Duodenal mucosa (tissue), 2 donors: ENCODE results near the gene PRKAR1B.
"Not testable (repeated sequence)": the region's sequence is repeated elsewhere in the genome, so short reads cannot be mapped to it uniquely, and the experiment has no call there.

Source experiments
- H3K27ac ChIP-seq: one replicate; pipeline ENCODE4 v1.7.0; 2013; ENCODE audit warnings: low read depth, low read length
- H3K27me3 ChIP-seq, 2 donors: one replicate each; pipeline ENCODE4 v1.7.0; 2013; ENCODE audit warnings: low read length in 2 of 2, control low read depth in 1 of 2; ENCODE audit not compliant: insufficient read depth in 2 of 2, control insufficient read depth in 1 of 2
- H3K36me3 ChIP-seq, 2 donors: one replicate each; pipeline ENCODE4 v1.7.0; 2013; ENCODE audit warnings: low read length in 2 of 2, control low read depth in 1 of 2; ENCODE audit not compliant: insufficient read depth in 2 of 2, control insufficient read depth in 1 of 2
- H3K4me1 ChIP-seq, 2 donors: one replicate each; pipeline ENCODE4 v1.7.0; 2013; ENCODE audit warnings: low read length in 2 of 2, control low read depth in 1 of 2; ENCODE audit not compliant: insufficient read depth in 2 of 2, control insufficient read depth in 1 of 2
- H3K4me3 ChIP-seq, 2 donors: one replicate each; pipeline ENCODE4 v1.7.0; 2013; ENCODE audit warnings: low read length in 2 of 2, low read depth in 1 of 2
- H3K9ac ChIP-seq, 2 donors: one replicate each; pipeline ENCODE4 v1.7.0; 2013; ENCODE audit warnings: low read length in 2 of 2, low read depth in 1 of 2
- H3K9me3 ChIP-seq, 2 donors: one replicate each; pipeline ENCODE4 v1.7.0; 2013; ENCODE audit warnings: low read length in 2 of 2, control low read depth in 1 of 2; ENCODE audit not compliant: control insufficient read depth in 1 of 2

The PRKAR1B gene

DNA sequence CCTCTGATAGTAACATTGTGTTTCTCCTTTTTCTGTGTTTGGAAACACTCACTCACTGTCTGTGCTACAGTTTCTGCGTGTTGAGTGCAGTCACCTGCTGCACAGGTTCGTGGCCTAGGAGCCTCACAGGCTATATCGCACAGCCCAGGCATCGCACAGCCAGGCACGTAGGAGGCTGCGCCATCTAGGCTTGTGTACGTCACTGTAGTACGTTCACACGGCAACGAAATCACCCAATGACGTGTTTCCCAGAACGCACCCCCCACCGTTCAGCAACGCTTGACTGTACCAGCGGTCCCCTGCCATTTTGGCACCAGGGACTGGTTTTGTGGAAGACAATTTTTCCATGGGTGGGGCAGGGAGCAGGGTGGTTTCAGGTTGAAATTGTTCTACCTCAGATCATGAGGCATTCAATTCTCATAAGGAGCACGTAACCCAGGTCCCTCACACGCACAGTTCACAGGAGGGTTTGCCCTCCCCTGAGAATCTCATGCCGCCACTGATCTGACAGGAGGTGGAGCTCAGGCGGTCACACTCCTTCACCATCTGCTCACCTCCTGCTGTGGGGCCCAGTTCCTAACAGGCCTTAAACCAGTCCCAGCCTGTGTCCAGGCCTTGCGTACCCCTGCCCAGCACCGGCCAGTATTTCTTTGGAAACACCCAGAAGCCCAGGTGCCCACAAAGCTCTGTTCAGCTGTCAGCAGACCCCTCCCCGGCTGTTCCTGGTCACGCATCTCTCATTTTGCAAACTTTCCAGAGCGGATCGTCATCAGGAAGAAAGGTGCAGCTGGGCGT is 23.2 kb upstream of the PRKAR1B start:
- Histone ChIP-seq H3K4me3 (no peak overlapping the region), H3K27ac (no peak overlapping the region), H3K4me1 (no peaks in the 10 kb centered on the region), H3K36me3 (peaks cover 26 to 48% of the 10 kb centered on the region in 2 donors), H3K27me3 (no peaks in the 10 kb centered on the region), H3K9me3 (no peaks in the 10 kb centered on the region), H3K9ac (no peak overlapping the region)

DNA sequence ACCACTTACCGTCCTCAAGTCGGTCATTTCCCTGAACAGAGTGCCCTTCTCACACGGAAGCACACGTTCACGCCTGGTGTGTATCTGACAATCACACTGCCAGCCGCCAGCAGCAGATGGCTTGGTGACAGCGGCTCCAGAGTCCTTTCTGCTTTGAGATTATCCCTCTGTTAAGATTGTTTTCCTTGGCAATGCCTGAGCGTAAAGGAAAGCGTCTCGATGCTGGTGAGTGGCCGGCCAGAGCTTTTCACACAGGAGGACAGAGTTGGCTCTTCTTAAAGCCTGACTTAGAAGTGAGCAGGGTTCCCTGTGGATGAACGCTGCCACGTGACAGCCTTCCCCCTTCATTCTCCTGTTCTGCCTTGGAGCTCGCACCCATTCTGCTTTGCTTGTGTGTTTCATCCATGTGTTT is 22.1 kb upstream of the PRKAR1B start:
- peaks cover 23 to 44% of the 10 kb centered on the region in 2 donors for H3K36me3 ChIP-seq
- H3K9me3 ChIP-seq, result no peaks in the 10 kb centered on the region
- H3K9ac ChIP-seq, result no peak overlapping the region
- H3K4me3 ChIP-seq, result no peak overlapping the region
- no peaks in the 10 kb centered on the region for H3K27me3 ChIP-seq
- no peak overlapping the region for H3K27ac ChIP-seq
- no peaks in the 10 kb centered on the region for H3K4me1 ChIP-seq

DNA sequence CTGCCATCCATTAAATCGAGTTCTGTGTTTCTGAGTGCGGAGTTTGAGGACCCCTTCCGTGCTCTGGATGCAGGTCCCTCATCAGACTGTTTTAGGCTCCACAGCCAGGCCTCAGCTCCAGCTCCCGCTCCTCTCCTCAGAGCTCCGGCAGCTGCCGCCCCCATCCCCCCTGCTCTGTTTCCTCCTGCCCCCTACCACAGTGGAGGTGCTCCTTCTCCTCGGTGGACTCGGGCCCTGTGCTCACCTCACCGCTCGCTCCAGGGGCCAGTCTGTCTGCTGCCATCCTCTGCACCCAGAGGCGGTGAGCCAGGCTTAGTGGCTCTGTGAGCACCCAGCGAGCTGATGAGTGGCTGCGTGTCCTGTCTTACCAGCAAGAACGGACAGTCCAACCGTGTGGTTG is 21.4 kb upstream of the PRKAR1B start:
- no peaks in the 10 kb centered on the region for H3K27me3 ChIP-seq
- H3K36me3 ChIP-seq, result peaks cover 23 to 40% of the 10 kb centered on the region in 2 donors
- H3K9me3 ChIP-seq, result no peaks in the 10 kb centered on the region
- H3K9ac ChIP-seq, result no peak overlapping the region
- no peak overlapping the region for H3K27ac ChIP-seq
- no peak overlapping the region for H3K4me3 ChIP-seq
- no peaks in the 10 kb centered on the region for H3K4me1 ChIP-seq

DNA sequence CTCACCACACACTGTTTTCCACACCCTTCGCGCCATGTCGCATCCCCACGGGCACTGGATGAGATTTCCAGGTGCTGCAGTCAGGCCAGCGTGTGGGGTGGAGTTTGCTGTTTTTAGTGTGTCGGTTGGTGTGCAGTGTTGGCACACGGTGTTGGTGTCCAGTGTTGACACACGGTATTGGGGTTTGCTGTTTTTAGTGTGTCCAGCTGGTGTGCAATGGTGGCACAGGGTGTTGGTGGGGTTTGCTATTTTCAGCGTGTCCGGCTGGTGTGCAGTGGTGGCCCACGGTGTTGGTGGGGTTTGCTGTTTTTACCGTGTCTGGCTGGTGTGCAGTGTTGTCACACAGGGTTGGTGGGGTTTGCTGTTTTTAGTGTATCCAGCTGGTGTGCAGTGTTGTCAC is 20.1 kb upstream of the PRKAR1B start:
- Histone ChIP-seq H3K4me1 (no peaks in the 10 kb centered on the region), H3K4me3 (no peak overlapping the region), H3K9ac (no peak overlapping the region), H3K36me3 (peaks cover 21 to 45% of the 10 kb centered on the region in 2 donors), H3K9me3 (no peaks in the 10 kb centered on the region), H3K27me3 (no peaks in the 10 kb centered on the region), H3K27ac (no peak overlapping the region)

DNA sequence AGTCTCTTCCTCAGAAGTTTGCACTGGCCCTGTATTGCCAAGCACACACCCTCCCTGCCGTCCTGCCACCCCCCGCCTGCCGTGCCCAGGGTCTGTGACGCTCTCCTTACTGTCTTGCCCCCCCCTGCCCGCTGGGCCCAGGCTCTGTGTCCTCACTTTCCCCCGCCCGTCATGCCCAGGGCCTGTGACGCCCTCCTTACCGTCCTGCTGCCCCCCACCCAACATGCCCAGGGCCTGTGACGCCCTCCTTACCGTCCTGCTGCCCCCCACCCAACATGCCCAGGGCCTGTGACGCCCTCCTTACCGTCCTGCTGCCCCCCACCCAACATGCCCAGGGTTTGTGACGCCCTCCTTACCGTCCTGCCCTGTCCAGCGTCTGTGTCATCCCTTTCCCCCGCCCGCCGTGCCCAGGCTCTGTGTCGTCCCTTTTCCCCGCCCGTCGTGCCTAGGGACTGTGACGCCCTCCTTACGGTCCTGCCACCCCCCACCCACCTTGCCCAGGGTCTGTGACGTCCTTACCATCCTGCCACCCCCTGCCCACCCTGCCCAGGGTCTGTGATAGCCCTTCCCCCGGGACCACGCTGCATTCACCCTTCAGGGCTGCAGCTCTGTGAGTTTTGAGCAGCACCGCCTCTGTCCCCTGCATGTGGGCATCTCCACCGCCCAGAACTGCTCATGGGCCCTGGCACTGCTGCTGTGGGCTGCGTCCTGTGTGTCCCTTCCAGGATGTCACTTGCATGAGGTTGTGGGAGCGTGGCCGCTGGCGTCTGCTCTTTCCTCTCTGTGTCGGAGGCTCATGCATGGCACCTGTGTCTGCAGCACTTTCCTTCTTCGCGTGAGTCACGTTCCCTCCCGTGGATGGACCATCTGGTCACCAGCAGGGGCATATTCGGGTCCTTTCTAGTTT is 19.3 kb upstream of the PRKAR1B start:
- Histone ChIP-seq H3K9me3 (no peaks in the 10 kb centered on the region), H3K4me3 (no peak overlapping the region), H3K36me3 (peaks cover 16 to 48% of the 10 kb centered on the region in 2 donors), H3K9ac (no peak overlapping the region), H3K4me1 (no peaks in the 10 kb centered on the region), H3K27ac (no peak overlapping the region), H3K27me3 (no peaks in the 10 kb centered on the region)

DNA sequence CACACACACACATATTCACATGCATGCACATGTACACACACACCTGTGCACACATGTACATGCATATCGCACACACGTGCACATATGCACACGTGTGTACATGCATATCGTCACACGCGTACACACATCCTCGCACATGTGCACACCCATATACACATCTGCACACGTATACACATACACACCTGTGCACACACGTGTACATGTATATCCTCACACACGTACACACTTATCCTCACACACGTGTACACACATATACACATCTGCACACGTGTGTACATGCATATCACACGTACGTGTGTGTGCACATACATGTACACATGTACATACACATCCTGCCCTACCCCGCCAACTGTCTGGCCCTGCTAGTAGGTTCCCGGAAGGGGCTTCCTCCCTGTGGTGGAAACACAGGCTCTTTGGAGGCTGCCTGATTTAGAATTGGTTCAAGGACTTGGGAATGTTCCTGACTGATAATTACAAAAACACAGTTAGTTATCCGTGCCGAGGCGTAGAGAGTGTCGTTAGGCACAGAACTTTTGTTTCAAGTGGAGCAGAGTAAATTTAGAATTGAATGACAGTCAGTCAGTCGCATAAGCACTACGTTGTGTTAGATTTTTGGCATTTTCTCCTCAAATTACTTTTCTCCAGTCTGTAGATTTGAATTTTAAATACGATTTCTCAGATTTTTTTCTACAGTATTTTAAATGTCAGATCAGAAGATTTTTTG is 18.5 kb upstream of the PRKAR1B start:
- H3K9me3 ChIP-seq, result no peaks in the 10 kb centered on the region
- no peak overlapping the region for H3K4me3 ChIP-seq
- peaks cover 16 to 55% of the 10 kb centered on the region in 2 donors for H3K36me3 ChIP-seq
- H3K27me3 ChIP-seq, result no peaks in the 10 kb centered on the region
- H3K4me1 ChIP-seq, result no peaks in the 10 kb centered on the region
- H3K27ac ChIP-seq, result no peak overlapping the region
- H3K9ac ChIP-seq, result no peak overlapping the region

DNA sequence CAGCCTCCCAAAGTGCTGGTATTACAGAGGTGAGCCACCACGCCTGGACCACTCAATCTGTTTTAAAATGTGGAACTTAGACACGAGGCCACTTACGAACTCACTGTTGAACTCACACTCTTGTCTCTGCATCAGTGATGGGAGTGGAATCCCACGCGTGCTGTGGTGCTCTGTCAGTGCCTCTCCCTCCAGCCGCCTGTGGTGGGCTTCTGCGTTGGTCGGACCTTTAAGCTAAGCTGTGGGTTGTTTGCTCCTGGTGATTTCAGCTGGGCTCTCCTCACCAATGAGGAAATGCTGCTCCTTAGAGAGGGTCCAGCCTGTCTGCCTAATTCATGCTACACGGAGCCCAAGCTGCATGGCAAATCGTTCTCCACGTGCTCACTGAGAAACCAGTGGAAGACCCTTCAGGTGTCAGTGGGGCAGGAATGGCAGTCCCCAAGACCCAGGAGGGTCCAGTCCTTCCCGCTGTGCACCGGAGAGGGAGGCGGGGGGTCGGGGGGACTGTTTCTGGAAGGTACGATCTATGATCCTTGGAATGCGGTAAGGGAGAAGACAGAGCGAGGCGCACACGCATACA is 17.9 kb upstream of the PRKAR1B start:
- H3K36me3 ChIP-seq, result peaks cover 11 to 61% of the 10 kb centered on the region in 2 donors
- H3K27me3 ChIP-seq, result no peaks in the 10 kb centered on the region
- H3K4me1 ChIP-seq, result no peaks in the 10 kb centered on the region
- no peak overlapping the region for H3K9ac ChIP-seq
- H3K9me3 ChIP-seq, result no peaks in the 10 kb centered on the region
- H3K4me3 ChIP-seq, result no peak overlapping the region
- no peak overlapping the region for H3K27ac ChIP-seq

DNA sequence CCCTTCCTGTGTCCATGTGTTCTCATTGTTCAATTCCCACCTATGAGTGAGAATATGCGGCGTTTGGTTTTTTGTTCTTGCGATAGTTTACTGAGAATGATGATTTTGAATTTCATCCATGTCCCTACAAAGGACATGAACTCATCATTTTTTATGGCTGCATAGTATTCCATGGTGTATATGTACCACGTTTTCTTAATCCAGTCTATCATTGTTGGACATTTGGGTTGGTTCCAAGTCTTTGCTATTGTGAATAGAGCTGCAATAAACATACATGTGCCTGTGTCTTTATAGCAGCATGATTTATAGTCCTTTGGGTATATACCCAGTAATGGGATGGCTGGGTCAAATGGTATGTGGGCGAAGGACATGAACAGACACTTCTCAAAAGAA is 17.0 kb upstream of the PRKAR1B start:
- not testable (repeated sequence) for H3K9ac ChIP-seq, H3K27me3 ChIP-seq, H3K9me3 ChIP-seq, H3K4me1 ChIP-seq, H3K27ac ChIP-seq, H3K4me3 ChIP-seq
- H3K36me3 ChIP-seq, result peaks cover 10 to 64% of the 10 kb centered on the region in 2 donors

DNA sequence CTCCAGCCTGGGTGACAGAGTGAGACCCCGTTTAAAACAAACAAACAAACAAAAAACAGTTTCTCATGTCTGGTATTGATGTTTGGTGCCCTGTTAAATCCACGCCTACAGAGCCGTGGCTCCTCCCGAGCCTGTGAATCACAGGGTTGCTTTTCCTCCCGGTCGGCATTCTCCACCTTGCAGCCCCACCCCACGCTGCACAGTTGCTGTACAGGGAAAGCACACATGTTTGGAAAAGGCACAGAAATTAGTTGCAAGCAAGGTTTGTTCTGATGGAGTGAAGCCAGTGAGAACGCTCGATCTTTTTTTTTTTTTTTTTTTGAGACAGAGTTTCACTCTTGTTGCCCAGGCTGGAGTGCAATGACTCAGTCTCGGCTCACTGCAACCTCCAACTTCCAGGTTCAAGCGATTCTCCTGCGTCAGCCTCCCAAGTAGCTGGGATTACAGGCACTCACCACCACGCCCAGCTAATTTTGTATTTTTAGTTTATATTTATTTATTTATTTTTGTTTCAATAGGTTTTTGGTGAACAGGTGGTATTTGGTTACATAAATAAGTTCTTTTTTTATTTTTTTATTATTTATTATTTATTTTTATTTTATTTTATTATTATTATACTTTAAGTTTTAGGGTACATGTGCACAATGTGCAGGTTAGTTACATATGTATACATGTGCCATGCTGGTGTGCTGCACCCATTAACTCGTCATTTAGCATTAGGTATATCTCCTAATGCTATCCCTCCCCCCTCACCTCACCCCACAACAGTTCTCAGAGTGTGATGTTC is 16.5 kb upstream of the PRKAR1B start:
- not testable (repeated sequence) for H3K27ac ChIP-seq, H3K27me3 ChIP-seq, H3K9ac ChIP-seq, H3K9me3 ChIP-seq, H3K4me1 ChIP-seq, H3K4me3 ChIP-seq
- peaks cover 10 to 63% of the 10 kb centered on the region in 2 donors for H3K36me3 ChIP-seq
